Ishikawa (cell line): ENCODE measurements around the gene ZNF440.

Experiments used
- CEBPB ChIP-seq: IDR thresholded peaks from 2 replicates; pipeline ENCODE4 v1.6.1; 2012
- CREB1 ChIP-seq: IDR thresholded peaks from 2 replicates; pipeline ENCODE4 v1.6.1; 2012; ENCODE audit warnings: low read depth
- EGR1 ChIP-seq: IDR thresholded peaks from 2 replicates; pipeline ENCODE4 v1.6.1; 2012
- EP300 ChIP-seq: IDR thresholded peaks from 2 replicates; pipeline ENCODE4 v1.6.1; 2012; ENCODE audit warnings: borderline replicate concordance
- TAF1 ChIP-seq: IDR thresholded peaks from 2 replicates; pipeline ENCODE4 v1.6.1; 2012; ENCODE audit warnings: low read depth, mild to moderate bottlenecking
- TCF12 ChIP-seq: IDR thresholded peaks from 2 replicates; pipeline ENCODE4 v1.6.1; 2012; ENCODE audit warnings: low read depth
- YY1 ChIP-seq: IDR thresholded peaks from 2 replicates; pipeline ENCODE4 v1.6.1; 2012; ENCODE audit warnings: low read depth
- TF ChIP-seq, protein P1 (sequence below): IDR thresholded peaks from 2 replicates; pipeline ENCODE4 v1.6.1; 2012

DNA sequence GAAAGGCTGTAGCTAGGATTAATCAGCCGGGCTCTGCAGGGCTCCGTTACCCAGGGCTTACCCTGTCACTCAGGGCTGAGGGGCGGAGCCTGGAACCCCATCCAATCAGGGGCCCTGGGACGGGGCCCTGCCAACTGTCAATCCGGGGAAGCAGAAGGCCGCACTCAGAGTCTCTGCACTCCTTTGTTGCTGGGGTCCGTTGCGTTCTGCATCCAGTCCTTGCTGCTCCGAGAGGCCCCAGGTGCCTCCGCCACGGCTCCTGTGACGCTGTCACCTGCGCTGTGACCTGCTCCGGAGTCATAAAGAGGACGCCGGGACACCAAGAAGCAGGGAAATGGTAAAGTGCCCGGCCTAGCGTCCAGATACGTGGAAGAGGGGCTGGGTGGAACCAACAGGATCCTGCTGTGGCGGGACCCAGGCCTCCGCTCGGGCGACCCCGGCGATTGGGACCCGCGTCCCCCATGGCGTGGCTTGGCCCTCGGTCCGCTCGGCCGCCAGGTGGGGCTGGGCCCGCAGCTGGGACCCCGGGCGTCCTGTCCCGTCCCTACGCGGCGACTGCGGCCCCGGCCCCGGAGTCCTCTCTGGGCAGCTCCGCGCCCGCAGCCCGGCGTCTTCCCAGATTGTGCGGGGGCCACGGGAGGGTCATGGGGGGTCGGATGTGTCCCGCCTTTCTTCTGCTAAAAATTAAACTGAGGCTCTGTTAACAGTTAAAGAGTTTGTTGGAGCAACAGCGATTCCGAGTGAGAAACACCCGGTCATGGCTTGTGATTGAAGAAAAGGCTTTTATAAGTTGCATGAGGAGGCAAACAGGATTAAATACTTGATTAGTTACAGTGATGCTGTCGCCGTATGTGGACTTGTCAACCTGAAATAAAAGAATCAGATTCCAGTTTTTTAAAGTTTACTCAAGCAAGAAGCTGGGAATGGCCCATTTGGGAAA, 15.4 kb upstream of the ZNF440 start, which contains the start of gene ZNF491:
- TF ChIP-seq YY1: no peak
- no peak for TF ChIP-seq EP300
- no peak for TF ChIP-seq EGR1
- no peak for TF ChIP-seq CEBPB
- peak; percentile 51; the same call in 1 of the 2 replicates for TF ChIP-seq TAF1
- no peak for TF ChIP-seq TCF12
- TF ChIP-seq, protein P1, sequence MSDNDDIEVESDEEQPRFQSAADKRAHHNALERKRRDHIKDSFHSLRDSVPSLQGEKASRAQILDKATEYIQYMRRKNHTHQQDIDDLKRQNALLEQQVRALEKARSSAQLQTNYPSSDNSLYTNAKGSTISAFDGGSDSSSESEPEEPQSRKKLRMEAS: no peak
- 0 out of 2 replicates have a peak, but pooled peaks have one; percentile 26 for TF ChIP-seq CREB1
